MCF 10A (cell line): ENCODE measurements around the gene LRRC1. TPM values are rescaled to one million over a fixed set of nuclear protein-coding genes. Genes with fewer than 3 reads are reported as not detected.
A peak's percentile ranks its signal among the peaks of the same experiment; 100 is the strongest.

Experiments used
- BruUV-seq: library from RNA; stranded (reverse); fragments of 400-500 nt; replicated peaks from 2 replicates; lab custom pipeline; 2021; lab: Mats Ljungman, UMichigan
- CTCF ChIA-PET: fragments of 300-600 bp; sonication (Branson Sonifier 250); formaldehyde crosslinking; extraction: SDS; loops from one replicate; lab custom pipeline; 2021; ENCODE audit warnings: antibody characterized with exemption, inconsistent platforms; lab: Yijun Ruan, JAX
- POLR2A ChIA-PET: fragments of 300-600, 350-650 bp; sonication (Branson Sonifier 250); formaldehyde crosslinking; extraction: SDS; loops from one replicate; lab custom pipeline; 2020; ENCODE audit warnings: antibody characterized with exemption, inconsistent platforms; lab: Yijun Ruan, JAX
- DNase-seq: peaks from one replicate; pipeline ENCODE4 v3.0.0-alpha.2; 2018; ENCODE audit not compliant: unreplicated experiment
- H3K27ac Mint-ChIP-seq: one replicate; pipeline ENCODE4 v1.8.0; 2022; ENCODE audit warnings: mild to moderate bottlenecking, low read depth, mixed read lengths; ENCODE audit not compliant: unreplicated experiment
- H3K27me3 Mint-ChIP-seq: one replicate; pipeline ENCODE4 v1.8.0; 2022; ENCODE audit warnings: mixed read lengths; ENCODE audit not compliant: insufficient read depth, unreplicated experiment
- H3K36me3 Mint-ChIP-seq: one replicate; pipeline ENCODE4 v1.8.0; 2022; ENCODE audit warnings: mild to moderate bottlenecking, moderate library complexity, mixed read lengths; ENCODE audit not compliant: insufficient read depth, unreplicated experiment
- H3K4me1 Mint-ChIP-seq: one replicate; pipeline ENCODE4 v1.8.0; 2022; ENCODE audit warnings: mixed read lengths; ENCODE audit not compliant: insufficient read depth, unreplicated experiment
- H3K4me3 Mint-ChIP-seq: one replicate; pipeline ENCODE4 v1.8.0; 2022; ENCODE audit warnings: mild to moderate bottlenecking, moderate library complexity, mixed read lengths; ENCODE audit not compliant: unreplicated experiment
- H3K9me3 Mint-ChIP-seq: one replicate; pipeline ENCODE4 v1.8.0; 2022; ENCODE audit warnings: mixed read lengths; ENCODE audit not compliant: unreplicated experiment
- intact Hi-C: fragments of 100-400 bp; cut with micrococcal nuclease; formaldehyde crosslinking; loops from 2 replicates; pipeline ENCODE4 v1.14.1; 2022
- total RNA-seq: library from RNA; stranded (reverse); gene quantifications from 2 replicates; pipeline ENCODE4 v1.2.3, GENCODE V29; 2022
- TF ChIP-seq, protein P1 (sequence below): fragments of 200-600 bp; IDR thresholded peaks from one replicate; pipeline ENCODE4 v1.8.0; 2022; ENCODE audit warnings: antibody characterized with exemption, mild to moderate bottlenecking; ENCODE audit not compliant: unreplicated experiment

LRRC1 gene
- total RNA-seq, 1 experiment from 2014 or later, result 18.6 TPM

DNA sequence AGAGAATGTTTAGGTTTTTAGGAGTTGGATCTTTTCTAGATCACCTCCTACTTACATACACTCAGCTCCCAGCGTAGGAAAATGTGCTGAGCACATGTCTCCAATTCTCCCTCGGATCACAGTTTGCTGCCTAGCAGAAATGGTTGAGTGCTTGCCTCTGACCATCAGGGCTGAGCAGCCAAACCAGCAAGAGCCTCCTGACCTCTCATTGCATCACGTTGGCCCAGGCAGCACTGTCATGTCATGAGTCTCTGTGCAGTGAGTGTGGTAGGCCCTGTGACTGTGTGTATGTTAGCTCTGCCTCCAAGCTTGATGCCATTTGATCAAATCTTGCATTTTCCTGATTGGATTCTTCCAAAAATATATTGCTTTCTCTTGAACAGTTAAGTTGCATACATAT lies 112.0 kb downstream of the LRRC1 start:
- Mint-ChIP-seq H3K36me3 (peaks cover 39% of the 10 kb centered on the region), H3K9me3 (no peaks in the 10 kb centered on the region), H3K27me3 (no peaks in the 10 kb centered on the region), H3K27ac (no peak overlapping the region), H3K4me3 (no peak overlapping the region), H3K4me1 (no peaks in the 10 kb centered on the region)
- TF ChIP-seq, protein P1, sequence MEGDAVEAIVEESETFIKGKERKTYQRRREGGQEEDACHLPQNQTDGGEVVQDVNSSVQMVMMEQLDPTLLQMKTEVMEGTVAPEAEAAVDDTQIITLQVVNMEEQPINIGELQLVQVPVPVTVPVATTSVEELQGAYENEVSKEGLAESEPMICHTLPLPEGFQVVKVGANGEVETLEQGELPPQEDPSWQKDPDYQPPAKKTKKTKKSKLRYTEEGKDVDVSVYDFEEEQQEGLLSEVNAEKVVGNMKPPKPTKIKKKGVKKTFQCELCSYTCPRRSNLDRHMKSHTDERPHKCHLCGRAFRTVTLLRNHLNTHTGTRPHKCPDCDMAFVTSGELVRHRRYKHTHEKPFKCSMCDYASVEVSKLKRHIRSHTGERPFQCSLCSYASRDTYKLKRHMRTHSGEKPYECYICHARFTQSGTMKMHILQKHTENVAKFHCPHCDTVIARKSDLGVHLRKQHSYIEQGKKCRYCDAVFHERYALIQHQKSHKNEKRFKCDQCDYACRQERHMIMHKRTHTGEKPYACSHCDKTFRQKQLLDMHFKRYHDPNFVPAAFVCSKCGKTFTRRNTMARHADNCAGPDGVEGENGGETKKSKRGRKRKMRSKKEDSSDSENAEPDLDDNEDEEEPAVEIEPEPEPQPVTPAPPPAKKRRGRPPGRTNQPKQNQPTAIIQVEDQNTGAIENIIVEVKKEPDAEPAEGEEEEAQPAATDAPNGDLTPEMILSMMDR, result no peak
- DNase-seq, result peak; percentile 4
- no TSS peak for BruUV-seq
- CTCF ChIA-PET, result interaction anchor here (0.5 to 0.9 kb wide), 2 partner anchors 23 to 350 kb away, joined by 3 read pairs; no protein-coding TSS in a partner anchor
- intact Hi-C loops, result no loop called here
- POLR2A ChIA-PET, result interaction anchor here (0.5 to 2.0 kb wide), 4 partner anchors 18 to 211 kb away, joined by 3 to 6 read pairs (median 3); no protein-coding TSS in a partner anchor

DNA sequence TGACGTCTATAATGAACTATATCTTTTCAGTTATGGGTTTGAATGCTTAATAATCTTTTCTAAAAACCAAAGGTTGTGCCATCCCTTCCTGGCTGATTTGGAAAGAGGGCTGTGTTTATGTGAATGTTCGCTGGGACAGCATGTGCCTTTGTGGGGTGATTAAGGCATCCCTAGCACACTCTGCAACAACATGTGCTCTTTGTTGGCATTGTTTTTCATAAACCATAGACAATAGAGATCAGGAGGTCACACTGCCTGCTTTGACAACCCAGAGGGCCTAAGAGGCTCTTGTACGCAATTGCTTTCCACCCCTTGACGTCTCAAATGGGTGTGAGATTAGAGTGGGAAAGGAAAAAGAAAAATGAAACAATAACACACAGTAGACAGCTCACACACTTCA lies 116.0 kb downstream of the LRRC1 start:
- POLR2A ChIA-PET, result no interaction called here
- Mint-ChIP-seq H3K27ac (no peak overlapping the region), H3K9me3 (no peaks in the 10 kb centered on the region), H3K4me1 (no peaks in the 10 kb centered on the region), H3K4me3 (no peak overlapping the region), H3K27me3 (no peaks in the 10 kb centered on the region), H3K36me3 (peaks cover 38% of the 10 kb centered on the region)
- intact Hi-C loops, result no loop called here
- DNase-seq, result no peak
- TF ChIP-seq, protein P1, result no peak
- no TSS peak for BruUV-seq
- CTCF ChIA-PET, result no interaction called here

GRCh38 chr6:53912661-53913060 lies 117.9 kb downstream of the LRRC1 start:
- Mint-ChIP-seq H3K27ac (no peak overlapping the region), H3K9me3 (no peaks in the 10 kb centered on the region), H3K36me3 (peaks cover 37% of the 10 kb centered on the region), H3K27me3 (no peaks in the 10 kb centered on the region), H3K4me1 (no peaks in the 10 kb centered on the region), H3K4me3 (no peak overlapping the region)
- POLR2A ChIA-PET, result interaction anchor here (0.8 kb wide), 1 partner anchor 9 kb away, joined by 4 read pairs; no protein-coding TSS in a partner anchor
- DNase-seq, result no peak
- TF ChIP-seq, protein P1, result no peak
- CTCF ChIA-PET, result no interaction called here
- intact Hi-C loops, result no loop called here
- no TSS peak for BruUV-seq

DNA sequence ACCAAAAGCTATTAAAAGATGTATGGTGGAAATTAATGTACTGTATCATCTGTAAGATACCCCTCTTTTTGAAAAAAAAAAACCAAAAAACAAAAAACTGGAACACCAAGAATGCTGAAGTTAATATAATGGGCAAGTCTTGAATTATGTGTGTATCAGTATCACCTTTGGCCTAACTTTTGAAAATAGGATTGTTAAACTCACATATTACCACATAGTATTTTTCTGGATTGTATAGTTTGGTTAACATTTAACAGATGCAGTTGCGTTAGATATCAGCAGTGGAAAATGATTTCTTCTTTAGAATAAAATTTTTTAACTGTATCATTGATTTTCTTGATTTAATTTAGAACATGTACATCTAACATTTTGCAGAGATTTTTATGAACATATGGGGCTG lies 118.5 kb downstream of the LRRC1 start:
- Mint-ChIP-seq H3K4me3 (no peak overlapping the region), H3K9me3 (no peaks in the 10 kb centered on the region), H3K36me3 (peaks cover 37% of the 10 kb centered on the region), H3K27ac (no peak overlapping the region), H3K27me3 (no peaks in the 10 kb centered on the region), H3K4me1 (no peaks in the 10 kb centered on the region)
- POLR2A ChIA-PET, result interaction anchor here (0.8 kb wide), 1 partner anchor 9 kb away, joined by 4 read pairs; no protein-coding TSS in a partner anchor
- intact Hi-C loops, result no loop called here
- CTCF ChIA-PET, result no interaction called here
- TF ChIP-seq, protein P1, result no peak
- no peak for DNase-seq
- BruUV-seq, result no TSS peak
